ENCODE results near the gene SERPINE3.
A peak's percentile ranks its signal among the peaks of the same experiment; 100 is the strongest.

The SERPINE3 gene

GRCh38 chr13:51339354-51339753, at the start of gene SERPINE3:
Gene SERPINE3 (plus strand): TSS chr13:51339691. CDS start chr13:51341092, 1,401 bp downstream.
- no peak for DNase-seq

GRCh38 chr13:51291341-51291740, 48.1 kb upstream of the SERPINE3 start:
- no peak for DNase-seq

DNA sequence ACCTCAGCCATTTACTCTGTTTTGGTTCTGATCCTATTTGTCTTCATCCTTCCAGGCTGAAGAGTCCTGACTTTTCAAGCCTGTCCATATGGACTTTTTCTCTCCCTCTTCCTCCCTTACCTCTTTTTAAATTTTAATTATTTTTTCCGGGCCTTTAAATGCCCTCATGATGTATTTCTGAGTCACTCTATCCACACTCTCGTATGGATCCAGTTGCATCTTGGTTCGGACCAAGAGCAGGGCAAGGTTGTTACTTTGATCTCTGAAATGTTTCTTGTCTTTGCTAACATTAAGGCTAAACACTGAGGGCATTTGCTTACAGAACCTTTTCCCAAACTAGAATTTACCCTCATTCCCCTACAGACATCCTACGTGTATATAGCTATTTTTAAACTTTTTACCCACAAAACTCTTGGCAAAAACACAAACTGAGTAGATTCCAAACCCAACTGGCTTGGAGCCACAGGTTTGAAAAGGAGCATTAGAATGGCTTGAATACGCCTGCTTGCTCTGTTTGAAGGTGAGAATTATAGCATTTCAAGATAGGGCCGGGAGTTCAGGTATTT, 47.4 kb upstream of the SERPINE3 start:
- DNase-seq = no peak

DNA sequence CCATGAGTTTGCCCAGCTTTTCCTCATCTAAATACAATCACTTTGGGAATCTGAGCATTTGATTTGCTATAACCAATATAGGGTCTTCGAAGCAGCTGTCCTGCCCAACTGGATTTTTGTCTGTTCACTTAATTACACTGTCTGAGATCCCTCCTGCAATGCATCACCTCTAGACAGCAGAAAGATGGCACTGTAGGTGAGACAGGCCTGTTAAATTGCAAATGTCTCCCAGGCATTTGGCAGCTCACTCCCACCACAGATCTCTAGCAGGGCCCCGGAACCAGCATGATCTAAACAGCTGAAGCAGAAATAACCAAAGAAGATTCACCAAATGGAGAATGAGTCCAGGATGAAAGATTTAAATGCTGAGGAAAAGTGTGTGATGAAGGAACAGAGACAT, 41.9 kb upstream of the SERPINE3 start:
- DNase-seq = no peak

DNA sequence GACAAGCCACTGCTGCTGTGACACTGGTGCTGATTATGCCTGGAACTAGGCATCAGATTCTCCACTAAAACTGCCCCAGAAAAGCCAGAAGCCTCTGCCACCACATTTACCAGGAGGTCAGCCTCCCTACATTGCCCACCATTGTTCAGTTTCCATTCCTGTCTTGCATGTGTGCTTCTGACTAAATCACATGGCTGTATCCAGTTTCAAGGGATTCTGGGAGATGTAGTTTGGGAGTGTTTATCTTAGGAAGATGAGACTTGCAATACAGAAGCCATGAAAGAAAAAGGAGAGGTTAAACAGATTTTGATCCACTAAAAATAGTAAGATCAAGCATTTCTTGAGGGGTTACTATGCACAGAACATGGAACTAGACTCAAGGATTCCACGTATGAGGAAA, 40.7 kb upstream of the SERPINE3 start:
- no peak for DNase-seq

GRCh38 chr13:51303063-51303552, 36.4 kb upstream of the SERPINE3 start:
- no peak for DNase-seq

- DNase-seq = no peak
Measured at GRCh38 chr13:51303882-51304281, 35.6 kb upstream of the SERPINE3 start.

- no peak for DNase-seq
Measured at GRCh38 chr13:51305271-51305967, 34.1 kb upstream of the SERPINE3 start.

- no peak for DNase-seq
Measured at GRCh38 chr13:51308781-51309180, 30.7 kb upstream of the SERPINE3 start.

- no peak for DNase-seq
Measured at GRCh38 chr13:51311231-51311630, 28.3 kb upstream of the SERPINE3 start.

- no peak for DNase-seq
Measured at GRCh38 chr13:51311957-51312520, 27.5 kb upstream of the SERPINE3 start.

- no peak for DNase-seq
Measured at GRCh38 chr13:51313619-51314018, 25.9 kb upstream of the SERPINE3 start.

DNA sequence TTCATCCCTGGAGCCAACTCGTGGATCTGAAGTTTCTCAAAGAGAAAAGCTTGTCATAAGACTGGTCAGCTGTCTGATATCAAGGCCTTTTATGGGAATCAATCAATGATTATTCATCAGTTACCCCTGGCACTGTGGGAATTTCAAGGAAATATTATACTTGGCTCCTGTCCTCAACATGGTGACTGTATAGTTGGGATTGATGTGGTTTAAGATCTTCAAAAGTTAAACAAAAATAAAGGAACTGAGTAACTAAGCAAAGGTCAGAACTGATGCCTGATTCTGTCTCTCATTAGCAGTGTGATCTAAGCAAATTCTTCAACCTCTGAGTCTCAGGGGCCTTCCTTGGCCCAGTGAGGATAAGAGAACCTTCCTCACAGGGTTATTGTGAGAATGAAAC, 22.2 kb upstream of the SERPINE3 start:
- DNase-seq = no peak

- no peak for DNase-seq
Measured at GRCh38 chr13:51318015-51318414, 21.5 kb upstream of the SERPINE3 start.

DNA sequence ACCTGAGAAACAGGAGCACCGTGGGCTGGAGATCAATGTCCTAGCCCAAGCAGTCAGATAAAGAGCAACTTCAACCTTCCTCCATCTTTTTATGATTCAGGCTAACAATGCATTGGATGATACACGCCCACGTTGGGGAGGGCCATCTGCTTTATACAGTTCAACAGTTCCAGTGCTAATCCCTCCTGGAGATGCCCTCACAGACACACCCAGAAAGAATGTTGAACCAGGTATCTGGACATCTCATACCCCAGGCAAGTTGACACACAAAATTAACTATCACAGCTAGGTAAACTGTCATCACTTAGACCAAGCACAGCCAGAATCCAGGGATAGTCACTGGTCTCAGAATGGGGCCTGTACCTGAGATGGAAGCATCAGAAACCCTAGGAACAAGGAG, 20.6 kb upstream of the SERPINE3 start:
- DNase-seq = no peak

- DNase-seq = no peak
Measured at GRCh38 chr13:51321836-51322235, 17.7 kb upstream of the SERPINE3 start.

DNA sequence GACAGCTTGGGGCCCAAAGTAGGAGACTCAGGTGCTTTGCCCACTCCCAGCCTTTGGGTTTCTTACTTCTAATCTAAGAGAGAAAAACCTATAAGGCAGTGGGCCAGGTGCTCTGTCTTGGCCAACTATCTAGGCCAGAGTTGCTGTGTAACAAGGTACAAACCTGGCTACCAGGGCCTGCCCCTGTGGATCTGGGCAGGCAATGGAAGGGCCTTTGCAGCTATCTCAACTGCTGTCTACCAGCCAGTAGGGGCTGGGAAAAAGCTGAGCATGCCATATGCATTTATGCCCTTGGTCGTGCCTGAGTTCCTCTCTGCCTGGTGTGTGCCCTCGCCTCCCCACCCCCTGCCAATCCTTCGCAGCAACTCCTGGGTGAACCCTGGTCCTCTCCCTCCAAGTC, 16.7 kb upstream of the SERPINE3 start:
- no peak for DNase-seq

DNA sequence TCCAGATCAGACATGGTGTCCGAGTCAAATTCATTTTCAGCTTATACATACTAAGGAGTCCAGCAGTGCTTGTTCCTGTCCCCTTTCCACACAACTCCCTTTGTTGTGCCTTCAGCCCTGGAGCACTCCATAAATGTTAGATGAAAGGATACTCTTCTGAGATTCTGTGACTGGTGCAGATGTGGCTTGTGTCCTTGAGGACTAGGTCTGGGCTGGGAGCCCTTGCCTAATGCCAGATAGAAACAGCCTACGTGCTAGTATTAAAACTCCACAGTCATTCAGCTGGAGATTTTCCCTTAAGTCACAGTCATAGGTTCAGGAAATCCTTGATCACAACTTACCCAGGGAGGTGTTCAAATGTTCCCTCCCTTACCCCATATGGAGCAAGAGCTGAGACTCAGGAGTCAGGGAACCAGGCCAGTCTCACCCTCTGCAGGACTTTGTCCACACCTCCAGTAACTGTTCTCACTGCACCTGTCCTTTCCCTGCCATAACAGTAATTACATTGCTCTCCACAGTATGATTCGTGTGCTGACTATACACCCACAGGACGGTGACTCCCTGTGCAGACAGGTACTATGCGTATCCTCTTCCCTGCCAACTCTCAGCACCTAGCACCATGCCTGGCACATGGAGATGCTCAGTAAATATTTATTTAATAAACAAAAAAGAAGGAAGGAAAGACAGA, 15.5 kb upstream of the SERPINE3 start:
- no peak for DNase-seq

GRCh38 chr13:51324714-51325420, 14.6 kb upstream of the SERPINE3 start:
- no peak for DNase-seq

GRCh38 chr13:51325837-51326236, 13.7 kb upstream of the SERPINE3 start:
- DNase-seq = no peak

GRCh38 chr13:51326777-51327176, 12.7 kb upstream of the SERPINE3 start:
- DNase-seq = no peak

GRCh38 chr13:51327961-51328360, 11.5 kb upstream of the SERPINE3 start:
- DNase-seq = peak; percentile 17

DNA sequence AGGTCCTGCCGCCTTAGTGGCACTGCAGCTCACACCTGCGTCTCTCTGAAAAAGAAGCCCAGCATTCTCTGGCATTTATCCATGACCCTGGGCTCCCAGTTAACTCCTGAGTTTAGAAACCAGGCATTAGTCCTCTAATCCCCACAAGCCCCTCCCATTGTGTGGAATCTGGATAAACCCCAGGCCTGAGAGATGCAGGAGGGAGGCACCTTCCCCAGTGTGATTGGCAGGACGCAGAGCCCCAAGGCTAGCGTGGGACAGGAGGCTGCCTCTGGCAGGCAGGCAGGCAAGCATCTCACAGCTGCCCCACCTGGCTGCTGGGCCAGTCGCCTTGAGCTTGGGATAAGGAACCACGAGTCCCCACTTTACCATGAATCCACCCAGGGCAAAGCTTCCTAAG, 11.0 kb upstream of the SERPINE3 start:
- no peak for DNase-seq

All from hematopoietic multipotent progenitor cell treated with erythropoietin and hydrocortisone succinate and interleukin-3 and kit ligand, for 6 days (in vitro differentiated cells).